ENCODE data around the gene PLCH2. TPM values are rescaled to one million over a fixed set of nuclear protein-coding genes. Genes with fewer than 3 reads are reported as not detected.
"Not testable (repeated sequence)": the region's sequence is repeated elsewhere in the genome, so short reads cannot be mapped to it uniquely, and the experiment has no call there.

Gene PLCH2
- total RNA-seq, 2 donors from 2014 or later, result 3.6 to 4.6 TPM

DNA sequence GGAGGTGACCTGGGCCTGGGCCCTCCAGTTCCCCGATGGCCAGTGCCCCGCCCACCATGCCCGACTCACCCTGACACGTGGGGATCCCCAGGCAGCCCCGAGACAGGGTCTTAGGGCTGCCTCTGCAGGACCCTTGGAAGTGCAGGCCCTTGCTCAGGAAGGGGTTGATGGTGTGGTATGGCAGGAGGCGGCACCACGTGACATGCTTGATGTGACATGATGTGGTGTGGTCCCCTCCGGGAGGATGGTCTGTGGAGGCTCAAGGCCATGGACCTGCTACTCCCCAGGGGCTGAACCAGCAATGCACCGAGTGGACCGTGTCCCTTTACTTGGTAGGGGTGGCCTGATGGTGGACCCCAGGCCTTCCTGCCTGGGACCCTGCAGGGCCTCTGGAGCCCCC lies 21.9 kb upstream of the PLCH2 start:
- intact Hi-C loops (cut with DNase I, micrococcal nuclease), result no loop called here
- ATAC-seq, result no peak
- no peak for DNase-seq

DNA sequence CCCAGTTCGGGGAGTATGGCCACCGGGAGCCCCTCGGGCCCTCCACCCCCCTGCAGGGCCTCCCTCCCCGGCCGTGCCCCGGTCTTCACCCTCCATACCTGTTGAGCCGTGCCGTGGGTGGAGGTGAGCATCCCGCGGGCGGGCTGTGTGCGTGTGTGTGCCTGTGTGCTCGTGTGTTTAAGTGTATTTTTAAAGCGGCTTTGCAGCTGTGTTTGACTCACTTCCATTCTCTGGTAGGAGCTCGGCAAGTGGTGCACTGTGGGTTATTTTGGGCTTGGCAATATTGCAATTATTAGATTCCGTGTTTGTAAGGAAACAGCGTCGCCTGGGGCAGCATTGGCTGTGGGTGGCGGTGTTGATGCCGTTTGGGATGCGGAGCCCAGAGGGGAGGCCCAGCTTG lies 20.3 kb upstream of the PLCH2 start:
- intact Hi-C loops (cut with DNase I, micrococcal nuclease), result no loop called here
- ATAC-seq (no peak), DNase-seq (no peak)

DNA sequence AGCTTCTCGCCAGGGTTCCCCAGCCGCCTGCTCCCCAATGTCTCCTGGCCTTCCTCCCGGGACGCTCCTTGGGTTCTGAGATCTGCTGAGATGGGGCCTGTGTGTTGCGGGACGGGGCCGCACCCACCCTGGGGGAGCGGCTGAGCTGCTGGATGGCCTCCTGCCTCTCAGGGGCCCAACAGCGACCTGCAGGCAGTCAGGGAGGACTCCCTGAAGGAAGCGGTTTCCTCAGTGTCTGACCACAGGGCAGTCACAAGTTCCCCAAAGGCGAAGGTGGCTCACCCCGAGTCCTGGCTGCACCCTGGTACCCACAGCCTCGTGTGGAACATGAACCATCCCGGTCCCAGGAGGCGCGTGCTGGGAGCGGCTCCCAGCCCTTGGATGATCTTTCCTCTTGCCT lies 18.6 kb upstream of the PLCH2 start:
- ATAC-seq (no peak), DNase-seq (no peak)
- intact Hi-C loops (cut with DNase I, micrococcal nuclease), result no loop called here

DNA sequence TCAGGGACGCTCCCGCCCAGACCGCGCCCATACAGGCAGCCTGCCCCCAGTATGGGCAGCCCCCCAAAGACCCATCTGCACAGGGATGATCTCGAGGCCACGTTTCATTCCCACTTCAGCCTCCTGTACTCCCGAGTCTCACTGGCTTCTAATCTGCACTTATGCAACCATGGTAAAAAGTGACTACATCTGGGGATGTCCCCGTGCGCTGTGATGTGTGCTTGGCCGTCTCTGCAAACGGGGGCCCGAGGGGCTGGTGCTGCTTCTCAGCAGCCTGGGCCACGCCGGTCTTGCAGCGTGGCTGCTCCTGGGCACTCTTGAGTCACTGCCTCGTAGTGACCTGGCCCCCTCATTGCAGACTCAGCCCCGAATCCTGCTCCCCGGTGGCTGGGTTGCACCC lies 17.4 kb upstream of the PLCH2 start:
- no peak for ATAC-seq
- intact Hi-C loops (cut with DNase I, micrococcal nuclease), result no loop called here
- no peak for DNase-seq

DNA sequence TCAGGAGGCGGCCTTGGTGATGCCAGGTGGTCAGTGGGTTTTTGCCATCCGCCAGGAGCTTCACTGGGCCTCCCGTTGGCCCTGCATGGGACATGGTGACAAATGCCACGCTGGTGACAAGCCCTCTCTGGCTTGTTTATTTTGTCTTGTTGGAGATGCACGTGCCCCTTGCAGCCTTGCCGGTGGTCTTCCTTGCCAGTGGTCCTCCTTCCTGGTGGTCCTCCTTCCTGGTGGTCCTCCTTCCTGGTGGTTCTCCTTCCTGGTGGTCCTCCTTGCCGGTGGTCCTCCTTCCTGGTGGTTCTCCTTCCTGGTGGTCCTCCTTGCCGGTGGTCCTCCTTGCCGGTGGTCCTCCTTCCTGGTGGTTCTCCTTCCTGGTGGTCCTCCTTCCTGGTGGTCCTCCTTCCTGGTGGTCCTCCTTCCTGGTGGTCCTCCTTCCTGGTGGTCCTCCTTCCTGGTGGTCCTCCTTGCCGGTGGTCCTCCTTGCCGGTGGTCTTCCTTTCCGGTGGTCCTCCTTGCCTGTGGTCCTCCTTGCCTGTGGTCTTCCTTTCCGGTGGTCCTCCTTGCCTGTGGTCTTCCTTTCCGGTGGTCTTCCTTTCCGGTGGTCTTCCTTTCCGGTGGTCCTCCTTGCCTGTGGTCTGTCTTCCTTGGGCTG lies 16.9 kb upstream of the PLCH2 start:
- intact Hi-C loops (cut with DNase I, micrococcal nuclease); ATAC-seq: not testable (repeated sequence)

DNA sequence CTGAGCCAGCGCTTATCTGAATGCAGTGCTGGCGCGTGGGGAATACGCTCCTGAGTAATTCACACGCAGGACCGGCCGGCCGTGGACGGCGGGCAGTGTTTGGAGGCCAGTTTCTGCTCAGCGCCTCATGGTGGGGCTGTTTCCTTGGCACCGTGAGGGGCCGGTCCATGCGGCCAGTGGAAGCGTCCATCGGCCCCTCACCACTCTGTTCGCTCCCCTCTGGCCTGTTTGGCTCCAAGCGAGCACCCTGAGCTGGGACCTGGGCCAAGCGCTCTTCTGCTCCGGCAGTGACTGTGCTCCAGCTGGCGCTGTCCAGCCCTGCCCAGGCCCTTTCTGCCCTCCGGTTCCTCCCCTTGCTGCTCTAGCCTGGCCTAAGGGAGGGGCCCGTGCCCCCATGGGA lies 16.3 kb upstream of the PLCH2 start:
- intact Hi-C loops (cut with DNase I, micrococcal nuclease), result no loop called here
- ATAC-seq (peak; percentile 30), DNase-seq (no peak)

More for the DNA sequence above, 16.9 kb upstream of the PLCH2 start:
- DNase-seq, result not testable (repeated sequence)

DNA sequence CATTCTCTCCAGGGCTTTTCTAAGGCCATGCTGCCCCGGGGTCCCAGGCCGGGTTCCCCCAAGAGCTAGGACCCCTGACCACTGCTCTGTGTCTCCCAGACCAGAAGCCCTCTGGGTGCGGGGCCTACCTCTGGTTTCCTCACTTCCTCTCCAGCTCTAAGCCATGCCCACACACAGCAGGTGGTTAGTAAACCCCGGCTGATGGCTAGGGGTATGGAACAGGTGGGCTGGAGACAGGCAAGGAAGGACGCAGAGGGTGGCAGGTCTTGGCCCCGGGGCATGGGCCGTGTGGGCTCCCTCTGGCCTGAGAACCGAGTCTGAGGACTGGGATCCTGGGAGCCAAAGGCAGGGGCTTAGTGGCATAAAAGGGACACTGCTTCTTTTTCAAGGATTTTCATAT lies 15.9 kb upstream of the PLCH2 start:
- ATAC-seq (no peak), DNase-seq (no peak)
- intact Hi-C loops (cut with DNase I, micrococcal nuclease), result no loop called here

DNA sequence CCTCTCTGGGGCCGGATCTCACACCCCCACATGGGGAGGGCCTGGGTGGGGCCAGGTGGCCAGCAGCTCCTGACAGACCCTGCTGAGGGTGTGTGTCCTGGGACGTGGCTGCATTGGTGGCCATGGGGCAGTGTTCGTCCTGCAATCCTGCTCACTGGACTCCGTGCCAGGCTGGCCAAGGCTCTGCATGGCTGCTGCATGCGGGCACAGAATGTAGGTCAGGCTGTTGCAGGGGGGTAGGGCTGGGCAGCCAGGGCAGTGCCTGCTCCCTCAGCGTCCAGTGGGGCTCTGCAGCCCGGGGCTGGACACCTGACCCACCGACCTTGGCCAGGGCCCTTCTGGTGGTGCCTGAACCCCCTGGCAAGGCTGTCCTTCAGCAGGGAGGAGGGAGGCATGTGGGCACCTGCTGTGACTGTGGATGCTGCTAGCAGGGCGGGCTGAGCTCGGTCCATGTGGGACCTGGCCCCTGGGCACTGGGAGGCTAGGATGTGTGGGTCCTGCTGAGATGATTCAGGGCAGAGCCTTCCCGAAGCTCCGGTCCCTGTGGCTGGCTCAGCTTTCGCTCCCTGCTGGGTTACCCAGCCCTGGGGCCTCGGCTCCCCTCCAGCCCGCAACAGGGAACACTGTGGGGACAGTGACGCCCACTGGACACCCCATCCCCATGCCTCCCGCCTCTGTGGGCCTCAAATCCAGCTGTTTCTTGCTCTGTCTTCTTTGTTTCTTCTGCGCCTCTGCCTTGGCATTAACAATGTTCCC lies 14.9 kb upstream of the PLCH2 start:
- intact Hi-C loops (cut with DNase I, micrococcal nuclease), result no loop called here
- ATAC-seq (no peak), DNase-seq (no peak)

DNA sequence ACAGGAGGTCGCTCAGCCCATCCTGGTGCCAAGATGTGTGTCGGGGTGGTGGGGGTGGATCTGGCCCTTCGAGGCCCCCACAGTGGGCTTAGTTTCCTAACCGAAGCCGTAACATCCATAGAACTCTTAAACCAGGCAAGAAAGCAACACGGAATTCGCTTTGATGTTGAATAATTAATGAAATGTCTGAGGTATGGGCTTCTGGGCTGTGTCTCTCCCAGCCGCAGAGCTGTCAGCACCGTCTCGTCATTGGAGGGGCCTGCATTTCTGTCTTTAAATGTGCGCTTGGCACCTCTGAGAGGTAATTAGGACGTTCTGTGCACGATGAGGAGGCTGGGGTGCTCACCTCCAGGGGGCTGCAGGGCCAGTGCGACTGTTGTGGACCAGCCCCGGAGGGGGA lies 13.3 kb upstream of the PLCH2 start:
- intact Hi-C loops (cut with DNase I, micrococcal nuclease), result no loop called here
- ATAC-seq (no peak), DNase-seq (no peak)

DNA sequence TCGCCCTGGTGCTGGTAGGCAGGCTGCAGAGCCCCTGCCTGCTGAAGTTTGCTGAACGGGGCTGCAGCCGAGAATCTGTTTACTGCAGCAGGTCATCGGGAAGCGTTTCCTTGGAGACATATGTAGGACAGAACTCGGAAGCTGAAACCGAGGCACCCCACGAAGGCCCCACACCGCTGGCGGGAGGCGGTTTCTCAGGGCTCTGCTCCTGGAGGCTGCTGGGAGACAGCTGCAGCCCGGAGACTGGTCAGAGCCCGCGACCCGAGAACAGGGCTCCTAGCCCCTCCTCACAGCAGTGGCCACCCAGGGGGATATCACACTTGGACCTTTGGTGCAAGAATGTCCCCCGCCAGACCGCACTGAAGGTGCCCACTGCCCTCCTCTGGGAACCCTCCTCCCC lies 12.7 kb upstream of the PLCH2 start:
- intact Hi-C loops (cut with DNase I, micrococcal nuclease), result no loop called here
- DNase-seq (no peak), ATAC-seq (no peak)

DNA sequence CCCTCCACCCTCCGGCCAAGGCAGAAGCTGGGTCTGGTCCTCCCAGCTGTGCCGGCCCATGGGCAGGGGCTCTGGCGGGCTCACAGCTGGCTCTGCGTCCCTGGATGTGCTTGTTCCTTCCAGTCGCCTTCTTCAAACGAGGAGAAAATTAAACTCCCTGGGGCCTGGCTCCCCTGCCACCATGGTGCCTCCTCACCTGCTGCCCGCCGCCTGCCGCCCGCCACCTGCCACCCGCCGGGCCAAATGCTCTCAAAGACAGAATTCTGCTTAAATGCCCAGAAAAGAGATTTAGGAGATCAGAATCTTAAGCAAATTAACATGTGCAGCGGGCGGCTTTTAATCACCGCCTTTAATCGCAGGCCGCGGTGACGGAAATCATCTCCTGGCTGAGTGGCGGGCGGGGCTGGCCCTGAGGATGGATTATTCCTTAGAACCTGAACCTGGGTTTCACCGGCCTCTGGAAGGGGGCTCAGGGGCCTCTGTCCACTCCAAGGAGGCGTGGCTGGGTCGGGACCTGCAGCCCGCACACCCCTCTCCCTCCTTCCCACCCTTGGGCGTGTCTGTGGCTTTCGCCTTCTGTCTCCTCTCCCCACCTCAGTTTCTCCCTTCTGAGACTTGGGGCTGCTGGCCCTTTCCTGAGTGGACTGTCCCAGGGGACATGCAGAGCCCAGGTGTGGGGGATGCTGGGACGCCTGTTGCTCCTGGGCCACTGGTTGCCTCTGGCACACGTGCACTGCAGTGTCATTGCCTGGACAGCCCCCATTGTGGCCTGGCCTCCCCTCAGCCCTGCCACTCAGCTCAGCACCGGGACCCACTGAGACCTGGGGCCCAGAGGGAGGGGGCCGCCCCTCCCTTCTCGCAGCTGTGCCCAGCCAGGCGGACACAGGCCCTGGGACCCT lies 10.5 kb upstream of the PLCH2 start:
- ATAC-seq (no peak), DNase-seq (no peak)
- intact Hi-C loops (cut with DNase I, micrococcal nuclease), result no loop called here

DNA sequence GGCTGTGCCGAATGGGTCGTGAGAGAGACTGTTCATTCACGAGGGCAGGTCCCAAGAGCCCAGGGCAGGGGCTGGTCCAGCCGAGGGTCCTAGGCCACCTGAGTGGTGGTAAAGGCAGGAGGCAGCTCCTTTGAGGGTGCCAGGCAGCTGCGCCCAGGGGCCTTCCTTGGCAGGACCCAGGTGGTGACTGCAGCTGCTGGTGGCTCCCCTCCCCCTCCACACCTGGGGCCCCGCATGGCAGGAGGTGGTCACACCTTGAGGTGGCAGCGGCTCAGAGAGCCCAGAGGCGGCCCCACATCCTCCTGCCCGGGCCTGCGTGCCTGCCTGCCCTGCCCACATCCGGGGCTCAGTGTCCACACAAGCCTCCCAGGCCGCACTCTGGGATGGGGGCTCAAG lies 9.8 kb upstream of the PLCH2 start:
- intact Hi-C loops (cut with DNase I, micrococcal nuclease), result no loop called here
- no peak for DNase-seq
- ATAC-seq, result no peak

DNA sequence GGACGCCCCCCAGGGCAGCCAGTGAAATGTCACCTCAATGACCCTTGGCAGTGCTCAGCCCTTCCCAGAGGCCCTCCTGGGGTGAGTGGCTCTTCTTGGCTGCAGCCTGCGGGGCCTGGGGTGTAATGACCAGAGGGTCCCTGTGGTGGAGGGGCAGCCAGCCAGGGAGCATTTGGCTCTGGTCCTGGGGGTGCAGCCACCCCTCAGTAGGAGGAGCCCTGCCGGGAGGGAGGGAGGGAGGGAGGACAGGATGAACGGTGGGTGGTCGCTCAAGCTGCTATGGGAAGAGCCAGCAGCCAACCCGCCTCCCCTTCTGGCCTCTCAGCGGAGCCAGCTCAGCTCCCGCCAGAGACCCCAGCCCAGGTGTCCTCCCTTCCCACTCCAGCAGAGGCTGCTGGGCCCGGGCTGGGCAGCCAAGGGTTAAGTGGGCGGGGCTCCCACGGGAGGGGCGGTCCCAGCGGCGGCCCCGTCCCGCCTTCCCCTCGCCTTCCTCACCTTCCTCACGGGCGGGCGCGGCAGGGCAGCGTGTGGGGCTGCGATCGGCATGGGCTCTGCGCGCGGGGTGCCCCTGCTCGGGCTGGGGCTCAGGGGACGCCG lies 9.0 kb upstream of the PLCH2 start:
- DNase-seq (no peak), ATAC-seq (peak; percentile 53)
- intact Hi-C loops (cut with DNase I, micrococcal nuclease), result no loop called here

DNA sequence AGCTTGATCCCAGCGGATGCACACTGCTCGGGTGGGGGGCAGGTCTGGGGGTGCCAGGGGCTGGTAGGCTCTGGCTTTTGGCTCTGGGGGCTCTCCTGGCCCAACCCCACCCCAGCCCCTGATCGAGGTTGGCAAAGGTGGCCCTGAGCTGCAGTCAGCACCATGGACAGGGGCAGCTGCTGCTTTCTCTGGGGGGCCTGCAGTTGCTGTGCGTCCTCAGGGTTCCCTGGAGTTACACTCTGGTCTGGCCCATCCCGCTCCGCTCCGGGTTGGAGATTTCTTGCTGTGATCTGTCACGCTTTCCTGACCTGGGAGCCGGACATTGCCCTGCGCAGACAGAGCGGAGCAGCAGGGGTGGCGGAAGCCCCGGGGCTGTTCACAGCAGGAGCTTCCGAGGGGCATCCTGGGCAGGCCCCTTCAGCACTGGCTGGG lies 8.0 kb upstream of the PLCH2 start:
- intact Hi-C loops (cut with DNase I, micrococcal nuclease), result no loop called here
- peak in 1 of 2 donors; percentile 29 for DNase-seq
- ATAC-seq, result peak; percentile 29

DNA sequence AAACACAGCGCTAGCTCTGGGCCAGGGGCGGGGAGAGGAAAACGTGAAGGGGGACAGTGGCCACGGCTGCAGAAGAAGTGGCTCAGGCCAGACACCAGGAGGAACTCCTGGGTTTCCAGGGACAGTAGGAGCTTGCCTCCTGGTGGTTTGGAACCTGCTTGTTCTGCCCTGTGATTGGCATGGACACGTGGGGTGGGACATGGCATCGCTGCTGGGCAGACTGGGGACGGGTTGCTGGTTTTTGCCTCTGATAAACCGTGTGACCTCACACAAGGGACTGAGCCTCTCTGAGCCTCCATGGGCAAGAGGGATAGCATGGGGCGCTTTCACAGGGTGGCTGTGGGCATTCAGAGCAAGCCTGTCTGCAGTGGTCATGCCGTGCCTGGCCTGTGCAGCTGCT lies 7.5 kb upstream of the PLCH2 start:
- DNase-seq (no peak), ATAC-seq (no peak)
- intact Hi-C loops (cut with DNase I, micrococcal nuclease), result no loop called here

DNA sequence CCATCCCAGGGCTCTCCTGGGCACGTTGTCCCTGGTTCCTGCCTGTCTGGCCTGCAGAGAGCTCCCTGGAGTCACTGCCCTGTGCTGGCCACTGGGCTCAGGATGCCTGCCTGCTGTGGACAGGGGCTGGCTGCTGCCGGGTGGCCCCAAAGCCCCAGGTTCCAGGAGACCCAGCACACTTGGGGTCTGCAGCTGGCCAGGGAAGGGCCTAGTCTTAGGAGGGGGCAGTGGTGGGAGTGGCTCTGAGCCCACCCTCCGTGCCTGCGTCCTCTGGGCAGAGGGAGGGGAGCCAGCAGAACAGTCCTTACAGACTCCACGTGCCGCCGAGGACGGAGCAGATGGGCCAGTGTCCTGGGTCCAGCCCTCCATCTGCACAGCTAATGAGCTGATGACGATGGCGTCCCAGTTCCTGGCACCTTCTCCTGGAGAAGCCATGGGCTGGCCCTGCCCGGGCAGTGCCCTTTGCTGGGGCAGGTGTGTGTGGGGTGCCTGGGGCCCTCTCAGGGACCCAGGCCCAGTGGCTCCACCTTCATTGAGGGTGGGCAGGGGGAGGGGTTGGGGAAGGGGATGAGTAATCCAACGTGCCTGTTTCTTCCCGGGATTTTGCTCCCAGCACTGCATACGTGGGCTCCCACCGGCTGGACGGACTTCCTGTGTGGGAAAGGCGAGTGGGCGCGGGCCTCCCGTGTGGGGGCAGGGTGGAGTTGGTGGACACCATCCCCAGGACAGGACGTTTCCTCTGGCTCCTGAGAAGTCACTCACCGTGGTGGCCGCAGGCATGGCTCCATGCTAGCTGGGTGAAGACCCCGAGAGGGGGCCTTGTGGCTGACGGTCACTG lies 6.8 kb upstream of the PLCH2 start:
- no peak for ATAC-seq
- no peak for DNase-seq

DNA sequence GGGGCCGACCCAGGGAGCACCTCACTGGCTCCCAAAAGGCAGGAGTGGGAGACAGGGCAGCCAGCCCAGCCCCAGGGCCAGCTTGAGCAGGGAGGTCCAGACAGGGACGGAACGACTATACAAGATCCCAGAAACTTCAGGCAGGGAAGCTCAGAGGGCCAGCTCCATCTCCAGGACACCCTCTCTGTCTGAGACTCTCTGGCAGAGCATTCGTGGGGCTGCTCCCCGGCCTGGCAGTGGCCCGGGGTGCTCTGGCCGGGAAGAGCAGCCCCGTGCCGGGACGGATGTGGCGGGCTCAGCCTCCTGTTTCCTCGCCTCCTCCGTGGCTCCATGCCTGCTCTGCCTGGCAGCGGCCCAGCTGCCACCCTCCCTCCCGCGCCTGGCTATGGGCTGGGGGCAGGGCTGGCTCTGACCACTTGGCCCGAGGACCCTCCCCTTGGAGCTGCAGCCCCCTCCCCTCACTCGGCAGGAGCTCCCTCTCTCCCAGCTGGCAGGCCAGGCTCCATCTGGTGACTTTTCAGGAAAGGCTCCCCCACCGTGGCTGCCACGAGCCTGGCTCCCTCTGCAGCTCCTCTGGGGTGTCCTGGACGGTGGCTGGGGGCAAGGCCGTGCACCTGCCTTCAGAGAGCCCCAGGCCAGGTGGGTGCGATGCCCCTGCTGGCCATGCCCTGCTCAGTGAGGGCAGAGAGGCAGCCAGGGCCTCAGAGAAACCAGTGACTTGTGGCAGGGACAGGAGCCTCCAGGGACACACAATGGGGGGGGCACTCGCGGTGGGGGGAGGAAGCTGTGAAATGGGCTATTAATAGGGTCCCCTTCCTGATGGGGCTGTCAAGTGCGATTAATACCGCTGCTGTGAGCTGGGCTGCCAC lies 5.6 kb upstream of the PLCH2 start:
- ATAC-seq, result no peak
- intact Hi-C loops (cut with DNase I, micrococcal nuclease), result no loop called here
- no peak for DNase-seq

More for the DNA sequence above, 6.8 kb upstream of the PLCH2 start:
- intact Hi-C loops (cut with DNase I, micrococcal nuclease), result no loop called here

DNA sequence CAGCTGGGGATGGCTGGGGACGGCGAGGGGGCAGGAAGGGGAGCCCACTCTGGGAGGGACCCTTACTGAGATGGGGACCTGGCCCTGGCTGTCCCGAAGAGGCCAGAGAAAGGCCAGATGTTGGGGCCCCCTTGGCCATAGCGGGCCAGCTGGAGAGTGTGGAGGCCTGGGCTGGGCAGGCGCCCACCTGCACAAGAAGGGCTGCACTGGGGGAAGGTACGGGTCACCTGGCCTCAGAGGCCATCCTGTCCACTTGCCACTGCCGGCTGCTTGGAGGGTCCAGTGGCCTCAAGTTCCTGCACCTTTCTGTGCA lies 5.0 kb upstream of the PLCH2 start:
- intact Hi-C loops (cut with DNase I, micrococcal nuclease), result no loop called here
- no peak for ATAC-seq
- no peak for DNase-seq

All from left colon (tissue), 2 donors.